GM13976 (cell line): ENCODE results near the gene ALX4.

Source experiments
- DNase-seq: peaks from one replicate; pipeline ENCODE4 v3.0.0; 2012; ENCODE audit warnings: low spot score
- CTCF ChIP-seq: IDR thresholded peaks from 2 replicates; pipeline ENCODE4 v1.5.1; 2012; ENCODE audit warnings: borderline replicate concordance, mild to moderate bottlenecking; ENCODE audit not compliant: insufficient read depth; ENCODE audit errors: extremely low read depth, missing control alignments, control extremely low read depth
- in situ Hi-C: fragments of 300-500 bp; cut with MboI; formaldehyde crosslinking; loops from one replicate; pipeline ENCODE4 v1.12.0; 2022; ENCODE audit warnings: low sequenced_read_pairs, mixed read lengths, inconsistent platforms; ENCODE audit not compliant: unreplicated experiment

Gene ALX4

DNA sequence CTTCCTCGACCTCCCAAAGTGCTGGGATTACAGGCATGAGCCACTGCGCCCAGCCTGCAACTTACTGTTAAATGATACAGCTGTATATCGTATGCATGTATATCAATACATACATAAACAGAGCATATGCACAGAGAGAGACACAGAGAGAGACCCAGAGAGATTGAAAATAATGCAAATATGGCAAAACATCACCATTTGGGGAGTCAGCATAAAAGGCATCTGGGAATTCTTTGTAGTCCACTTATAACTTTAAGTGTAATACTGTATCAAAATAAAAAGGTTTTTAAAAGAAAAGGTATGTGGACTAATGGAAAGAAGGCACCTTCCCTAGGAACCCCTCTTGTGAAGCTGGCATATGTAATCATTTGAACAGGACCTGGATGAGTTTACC, 21.8 kb downstream of the ALX4 start:
- TF ChIP-seq CTCF = no peak
- in situ Hi-C loops = loop anchor here (5.0 to 25.0 kb wide), 3 partner anchors 183 to 624 kb away; no protein-coding TSS in a partner anchor
- DNase-seq = no peak

GRCh38 chr11:44286911-44287310, 23.0 kb downstream of the ALX4 start:
- in situ Hi-C loops = loop anchor here (5.0 to 25.0 kb wide), 3 partner anchors 182 to 625 kb away; no protein-coding TSS in a partner anchor
- TF ChIP-seq CTCF = no peak
- no peak for DNase-seq

- in situ Hi-C loops = loop anchor here (5.0 to 25.0 kb wide), 3 partner anchors 182 to 626 kb away; no protein-coding TSS in a partner anchor
- peak; percentile 93 for TF ChIP-seq CTCF
- peak; percentile 88 for DNase-seq
Observed at GRCh38 chr11:44286268-44286880, 23.6 kb downstream of the ALX4 start.

- in situ Hi-C loops = loop anchor here (5.0 to 25.0 kb wide), 3 partner anchors 181 to 627 kb away; no protein-coding TSS in a partner anchor
- no peak for TF ChIP-seq CTCF
Observed at GRCh38 chr11:44285756-44286155, 24.2 kb downstream of the ALX4 start.

GRCh38 chr11:44282620-44283019, 27.3 kb downstream of the ALX4 start:
- TF ChIP-seq CTCF = no peak
- in situ Hi-C loops = loop anchor here (10.0 to 25.0 kb wide), 2 partner anchors 178 to 630 kb away; no protein-coding TSS in a partner anchor
- no peak for DNase-seq

More at GRCh38 chr11:44285756-44286155, 24.2 kb downstream of the ALX4 start:
- DNase-seq = no peak

DNA sequence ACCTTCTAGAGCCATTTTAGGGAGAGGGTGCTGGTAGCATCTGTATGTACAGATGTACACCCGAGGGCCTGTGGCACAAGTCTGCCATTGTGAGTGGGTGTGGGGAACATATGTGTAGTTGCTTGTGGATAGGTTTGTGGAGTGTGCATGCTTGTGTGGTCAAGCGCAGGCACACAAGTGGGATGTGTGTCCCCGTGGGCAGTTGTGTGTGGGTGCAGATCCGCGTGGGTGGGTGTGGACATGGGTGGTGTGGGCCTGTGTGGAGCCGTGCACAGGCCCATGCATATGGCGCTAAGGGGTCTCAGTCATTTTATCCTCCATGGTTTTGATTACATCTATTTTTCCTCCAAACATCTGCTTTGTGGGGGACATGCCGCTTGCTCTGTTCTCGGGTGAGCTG, 28.8 kb downstream of the ALX4 start:
- no peak for TF ChIP-seq CTCF
- in situ Hi-C loops = loop anchor here (10.0 to 25.0 kb wide), 2 partner anchors 176 to 631 kb away; no protein-coding TSS in a partner anchor
- DNase-seq = no peak
